Measurements from ENCODE around the gene MED20. TPM values are rescaled to one million over a fixed set of nuclear protein-coding genes. Genes with fewer than 3 reads are reported as not detected.
"Not testable (repeated sequence)": the region's sequence is repeated elsewhere in the genome, so short reads cannot be mapped to it uniquely, and the experiment has no call there.

The MED20 gene
- total RNA-seq, 1 donor from 2014 or later = 28.9 TPM

DNA sequence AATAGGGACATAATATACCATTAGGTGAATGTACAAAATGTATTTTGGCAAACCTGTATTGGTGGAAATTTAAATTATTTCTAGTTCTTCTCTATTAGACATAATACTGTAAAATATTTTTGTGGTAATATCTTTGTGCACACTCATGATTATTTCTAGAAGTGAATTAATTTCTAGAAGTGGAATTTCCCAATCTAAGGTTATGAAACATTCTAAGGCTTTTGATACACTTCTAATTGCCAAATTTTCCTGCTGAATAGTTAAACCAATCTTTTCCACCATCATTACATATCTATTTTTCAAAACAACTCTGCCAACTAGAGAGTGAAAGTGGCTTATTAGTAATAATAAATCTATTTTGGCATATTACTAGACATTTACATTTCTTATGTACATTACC is 22.5 kb upstream of the MED20 start:
- Histone ChIP-seq H3K36me3 (ENCODE audit: insufficient read depth, low read length) (no peaks in the 10 kb centered on the region), H3K79me2 (ENCODE audit: insufficient read depth, low read length) (peaks cover 30% of the 10 kb centered on the region), H3K27ac (ENCODE audit: low read depth, low read length) (no peak overlapping the region), H3K9ac (ENCODE audit: low read length) (no peak overlapping the region), H3K4me3 (ENCODE audit: insufficient read depth, low read depth, low read length) (no peak overlapping the region), H3K4me2 (ENCODE audit: low read length) (no peak overlapping the region), H3K4me1 (ENCODE audit: insufficient read depth, low read length) (peaks cover 23% of the 10 kb centered on the region), H4K20me1 (ENCODE audit: insufficient read depth, low read length) (peaks cover 19% of the 10 kb centered on the region), H2AFZ (ENCODE audit: low read depth, low read length) (no peak overlapping the region), H3K9me3 (ENCODE audit: insufficient read depth, low read depth, low read length) (no peaks in the 10 kb centered on the region), H3K27me3 (ENCODE audit: insufficient read depth, low read length) (no peaks in the 10 kb centered on the region)
- no peak for FAIRE-seq
- no peak for TF ChIP-seq EZH2 (IDR thresholded peaks at IDR 0.05; ENCODE audit: insufficient read depth, low read length)
- TF ChIP-seq, protein P1, sequence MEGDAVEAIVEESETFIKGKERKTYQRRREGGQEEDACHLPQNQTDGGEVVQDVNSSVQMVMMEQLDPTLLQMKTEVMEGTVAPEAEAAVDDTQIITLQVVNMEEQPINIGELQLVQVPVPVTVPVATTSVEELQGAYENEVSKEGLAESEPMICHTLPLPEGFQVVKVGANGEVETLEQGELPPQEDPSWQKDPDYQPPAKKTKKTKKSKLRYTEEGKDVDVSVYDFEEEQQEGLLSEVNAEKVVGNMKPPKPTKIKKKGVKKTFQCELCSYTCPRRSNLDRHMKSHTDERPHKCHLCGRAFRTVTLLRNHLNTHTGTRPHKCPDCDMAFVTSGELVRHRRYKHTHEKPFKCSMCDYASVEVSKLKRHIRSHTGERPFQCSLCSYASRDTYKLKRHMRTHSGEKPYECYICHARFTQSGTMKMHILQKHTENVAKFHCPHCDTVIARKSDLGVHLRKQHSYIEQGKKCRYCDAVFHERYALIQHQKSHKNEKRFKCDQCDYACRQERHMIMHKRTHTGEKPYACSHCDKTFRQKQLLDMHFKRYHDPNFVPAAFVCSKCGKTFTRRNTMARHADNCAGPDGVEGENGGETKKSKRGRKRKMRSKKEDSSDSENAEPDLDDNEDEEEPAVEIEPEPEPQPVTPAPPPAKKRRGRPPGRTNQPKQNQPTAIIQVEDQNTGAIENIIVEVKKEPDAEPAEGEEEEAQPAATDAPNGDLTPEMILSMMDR (IDR thresholded peaks at IDR 0.05; ENCODE audit: insufficient read depth, low read depth, low read length) = no peak
- Mint-ChIP-seq H3K36me3 (ENCODE audit: low read depth, unreplicated experiment) (peaks cover 2% of the 10 kb centered on the region), H3K4me1 (ENCODE audit: low read depth, unreplicated experiment) (peaks cover 19% of the 10 kb centered on the region), H3K9me3 (ENCODE audit: unreplicated experiment) (peaks cover 2% of the 10 kb centered on the region), H3K4me3 (ENCODE audit: unreplicated experiment) (no peak overlapping the region), H3K27ac (ENCODE audit: unreplicated experiment) (no peak overlapping the region), H3K27me3 (ENCODE audit: low read depth, unreplicated experiment) (no peaks in the 10 kb centered on the region)
- no peak for DNase-seq (ENCODE audit: low read depth)

DNA sequence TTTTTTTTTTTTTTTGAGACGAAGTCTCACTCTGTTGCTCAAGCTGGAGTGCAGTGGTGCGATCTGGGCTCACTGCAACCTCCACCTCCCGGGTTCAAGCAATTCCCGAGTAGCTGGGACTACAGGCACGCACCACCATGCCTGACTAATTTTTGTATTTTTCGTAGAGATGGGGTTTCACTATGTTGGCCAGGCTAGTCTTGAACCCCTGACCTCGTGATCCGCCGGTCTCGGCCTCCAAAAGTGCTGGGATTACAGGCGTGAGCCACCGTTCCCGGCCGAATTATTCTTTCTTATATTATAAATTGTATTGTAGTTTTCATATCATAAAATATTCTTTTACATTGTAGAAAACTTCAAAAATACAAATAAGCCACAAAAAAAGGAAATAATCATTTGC is 21.9 kb upstream of the MED20 start:
- Histone ChIP-seq H4K20me1 (ENCODE audit: insufficient read depth, low read length) (peaks cover 24% of the 10 kb centered on the region), H3K4me1 (ENCODE audit: insufficient read depth, low read length) (peaks cover 23% of the 10 kb centered on the region), H3K79me2 (ENCODE audit: insufficient read depth, low read length) (peaks cover 36% of the 10 kb centered on the region)
- not testable (repeated sequence) for H2AFZ ChIP-seq (ENCODE audit: low read depth, low read length); FAIRE-seq; H3K4me2 ChIP-seq (ENCODE audit: low read length); H3K9me3 ChIP-seq (ENCODE audit: insufficient read depth, low read depth, low read length); H3K9ac ChIP-seq (ENCODE audit: low read length); DNase-seq (ENCODE audit: low read depth); H3K9me3 Mint-ChIP-seq (ENCODE audit: unreplicated experiment); H3K4me3 ChIP-seq (ENCODE audit: insufficient read depth, low read depth, low read length); H3K36me3 ChIP-seq (ENCODE audit: insufficient read depth, low read length); H3K27me3 ChIP-seq (ENCODE audit: insufficient read depth, low read length); H3K27ac Mint-ChIP-seq (ENCODE audit: unreplicated experiment); H3K27ac ChIP-seq (ENCODE audit: low read depth, low read length); H3K4me3 Mint-ChIP-seq (ENCODE audit: unreplicated experiment); H3K36me3 Mint-ChIP-seq (ENCODE audit: low read depth, unreplicated experiment); H3K27me3 Mint-ChIP-seq (ENCODE audit: low read depth, unreplicated experiment)
- H3K4me1 Mint-ChIP-seq (ENCODE audit: low read depth, unreplicated experiment) = peaks cover 21% of the 10 kb centered on the region

DNA sequence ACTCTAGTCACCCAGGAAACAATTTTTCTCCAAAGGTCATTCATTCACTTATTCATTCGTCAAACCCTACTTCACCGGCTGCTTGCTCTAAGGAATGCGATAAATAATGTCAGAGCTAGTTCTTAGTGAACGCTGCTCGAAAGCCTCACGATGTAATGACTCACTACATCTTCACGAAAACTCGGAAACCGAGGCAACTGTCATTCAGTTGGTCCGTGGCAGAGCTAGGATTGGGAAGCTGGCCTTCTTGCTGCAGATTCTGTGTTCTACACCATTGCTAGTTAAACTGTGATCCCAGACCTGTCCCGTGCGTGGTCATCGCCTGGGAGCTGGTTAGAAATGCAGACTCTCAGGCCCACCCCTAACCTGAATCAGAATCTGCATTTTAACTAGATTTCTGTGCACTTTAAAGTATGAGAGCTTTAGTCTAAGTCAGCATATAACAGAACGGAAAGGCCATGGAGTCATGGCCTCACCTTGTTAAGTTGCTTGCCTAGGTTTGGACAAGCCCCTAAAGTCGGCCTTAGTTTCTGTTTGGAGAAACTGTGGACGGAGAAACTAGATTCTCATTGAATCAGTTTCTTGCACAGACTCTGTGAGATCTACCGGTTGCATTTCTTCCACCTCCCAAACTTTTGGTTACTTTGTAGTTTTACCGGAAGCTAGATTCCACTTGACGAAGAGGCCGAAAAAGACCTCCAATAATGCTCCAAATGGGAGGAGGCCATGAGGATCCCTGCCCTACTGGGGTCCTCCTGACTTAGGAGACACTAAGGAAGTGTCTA is 21.3 kb upstream of the MED20 start:
- peak overlapping the region; percentile 85 for H3K4me3 Mint-ChIP-seq (ENCODE audit: unreplicated experiment)
- H3K4me1 Mint-ChIP-seq (ENCODE audit: low read depth, unreplicated experiment) = peaks cover 23% of the 10 kb centered on the region
- H3K4me3 ChIP-seq (ENCODE audit: insufficient read depth, low read depth, low read length) = peak overlapping the region; percentile 97
- peaks cover 23% of the 10 kb centered on the region for H3K4me1 ChIP-seq (ENCODE audit: insufficient read depth, low read length)
- peak overlapping the region; percentile 70 for H3K27ac ChIP-seq (ENCODE audit: low read depth, low read length)
- H3K9me3 ChIP-seq (ENCODE audit: insufficient read depth, low read depth, low read length) = no peaks in the 10 kb centered on the region
- H4K20me1 ChIP-seq (ENCODE audit: insufficient read depth, low read length) = peaks cover 31% of the 10 kb centered on the region
- H3K9ac ChIP-seq (ENCODE audit: low read length) = peak overlapping the region; percentile 90
- TF ChIP-seq EZH2 (IDR thresholded peaks at IDR 0.05; ENCODE audit: insufficient read depth, low read length) = no peak
- TF ChIP-seq, protein P1 (IDR thresholded peaks at IDR 0.05; ENCODE audit: insufficient read depth, low read depth, low read length) = no peak
- H3K27me3 ChIP-seq (ENCODE audit: insufficient read depth, low read length) = no peaks in the 10 kb centered on the region
- H3K36me3 Mint-ChIP-seq (ENCODE audit: low read depth, unreplicated experiment) = peaks cover 5% of the 10 kb centered on the region
- H3K9me3 Mint-ChIP-seq (ENCODE audit: unreplicated experiment) = no peaks in the 10 kb centered on the region
- DNase-seq (ENCODE audit: low read depth) (no peak), FAIRE-seq (no peak)
- H3K27ac Mint-ChIP-seq (ENCODE audit: unreplicated experiment) = peak overlapping the region; percentile 78
- peak overlapping the region; percentile 92 for H3K4me2 ChIP-seq (ENCODE audit: low read length)
- H2AFZ ChIP-seq (ENCODE audit: low read depth, low read length) = peak overlapping the region; percentile 78
- no peaks in the 10 kb centered on the region for H3K27me3 Mint-ChIP-seq (ENCODE audit: low read depth, unreplicated experiment)
- H3K36me3 ChIP-seq (ENCODE audit: insufficient read depth, low read length) = no peaks in the 10 kb centered on the region
- peaks cover 41% of the 10 kb centered on the region for H3K79me2 ChIP-seq (ENCODE audit: insufficient read depth, low read length)

All from astrocyte (in vitro differentiated cells and primary cell).